ENCODE measurements around the gene TRIM16. TPM values are rescaled to one million over a fixed set of nuclear protein-coding genes. Genes with fewer than 3 reads are reported as not detected.
"Not testable (repeated sequence)": the region's sequence is repeated elsewhere in the genome, so short reads cannot be mapped to it uniquely, and the experiment has no call there.

TRIM16 gene
- total and polyA plus RNA-seq, 2 experiments from 2014 or later, result 21.3 to 32.1 TPM

DNA sequence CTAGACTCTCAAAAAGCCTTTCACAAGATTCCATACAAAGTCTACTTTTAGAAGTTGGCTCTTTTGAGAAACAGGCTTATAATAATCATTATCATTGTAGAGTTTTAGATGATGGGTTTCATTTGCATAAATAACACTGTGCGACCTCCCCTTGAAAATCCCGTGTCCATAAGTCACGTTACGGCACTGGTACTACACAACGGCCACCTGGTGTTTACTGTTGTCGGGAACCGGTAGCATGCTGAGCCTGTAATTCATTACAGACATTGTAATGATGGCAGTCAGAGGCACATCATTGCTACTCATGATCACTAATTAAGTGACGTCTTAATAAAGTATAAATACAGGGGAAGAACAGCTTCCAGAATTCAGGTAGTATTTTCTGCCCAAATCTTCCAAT, 96.1 kb downstream of the TRIM16 start:
- H3K36me3 ChIP-seq (ENCODE audit: low read depth); H3K4me1 ChIP-seq (ENCODE audit: insufficient read depth); H2AFZ ChIP-seq; H3K4me2 ChIP-seq (ENCODE audit: unreplicated experiment); H4K20me1 ChIP-seq (ENCODE audit: insufficient read depth); H3F3A ChIP-seq (ENCODE audit: insufficient read depth); DNase-seq; H3K79me2 ChIP-seq (ENCODE audit: insufficient read depth); H3K4me3 ChIP-seq; H3K9me2 ChIP-seq (ENCODE audit: insufficient read depth); H3K27ac ChIP-seq; H3K9ac ChIP-seq; H3K9me3 ChIP-seq (ENCODE audit: low read depth); in situ Hi-C loops (cut with MboI); H3K27me3 ChIP-seq (replicated peaks; ENCODE audit: insufficient read depth): not testable (repeated sequence)
- WGBS, 2 experiments (ENCODE audit: low coverage in 1 of 2, low lambda C conversion rate in 2 of 2, missing lambda C conversion rate in 2 of 2), result 86 to 91% methylated on average over 8 of the region's 8 CpGs

DNA sequence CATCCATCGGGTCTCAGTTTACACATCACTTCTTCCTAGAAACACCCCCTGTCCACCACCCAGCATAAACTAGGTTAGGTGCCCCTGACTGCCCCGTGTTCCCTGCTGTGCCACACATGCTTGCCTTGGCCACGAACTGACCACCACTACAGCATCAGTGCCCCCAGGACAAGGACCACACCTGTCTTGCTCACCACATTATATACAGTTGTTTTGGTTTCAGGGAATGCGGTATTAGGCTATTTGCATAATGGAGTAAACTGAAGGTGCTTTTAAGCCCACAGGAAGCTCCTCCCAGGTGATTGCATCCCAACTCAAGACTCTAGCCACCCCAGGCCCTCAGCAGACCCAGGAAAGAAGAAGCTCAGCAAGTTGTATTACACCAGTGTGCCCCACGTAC, 100.8 kb downstream of the TRIM16 start:
- H3K4me1 ChIP-seq (ENCODE audit: insufficient read depth); H3K27me3 ChIP-seq (replicated peaks; ENCODE audit: insufficient read depth); H3K4me2 ChIP-seq (ENCODE audit: unreplicated experiment); H3K36me3 ChIP-seq (ENCODE audit: low read depth); H3K27ac ChIP-seq; H3F3A ChIP-seq (ENCODE audit: insufficient read depth); H4K20me1 ChIP-seq (ENCODE audit: insufficient read depth); H3K9me3 ChIP-seq (ENCODE audit: low read depth); H3K4me3 ChIP-seq; in situ Hi-C loops (cut with MboI); H2AFZ ChIP-seq; DNase-seq; H3K79me2 ChIP-seq (ENCODE audit: insufficient read depth); H3K9ac ChIP-seq; H3K9me2 ChIP-seq (ENCODE audit: insufficient read depth): not testable (repeated sequence)
- 50 to 58% methylated on average over 3 to 4 of the region's 5 CpGs for WGBS, 2 experiments (ENCODE audit: low coverage in 1 of 2, low lambda C conversion rate in 2 of 2, missing lambda C conversion rate in 2 of 2)

DNA sequence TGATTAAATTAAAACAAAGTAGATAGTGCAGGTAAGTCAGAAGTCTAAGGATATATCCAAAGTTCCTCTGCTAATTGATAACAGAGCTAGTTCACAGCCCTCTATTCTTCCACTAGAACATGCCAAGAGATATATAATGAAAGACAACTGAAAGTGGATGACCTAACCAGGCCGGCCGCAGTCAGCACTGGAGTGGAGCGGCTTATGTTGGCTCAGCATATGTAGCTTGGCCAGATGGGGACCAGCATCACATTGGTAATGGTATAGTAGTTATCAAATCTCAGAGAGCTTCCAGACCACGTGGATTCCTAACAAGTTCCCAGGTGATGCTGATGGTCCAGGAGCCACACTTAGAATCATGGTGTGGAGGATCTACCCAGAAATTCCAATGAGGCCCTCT, 102.6 kb downstream of the TRIM16 start:
- in situ Hi-C loops (cut with MboI); H3K4me3 ChIP-seq; H3F3A ChIP-seq (ENCODE audit: insufficient read depth); H3K27ac ChIP-seq; H3K4me2 ChIP-seq (ENCODE audit: unreplicated experiment); DNase-seq; H3K9me2 ChIP-seq (ENCODE audit: insufficient read depth); H3K36me3 ChIP-seq (ENCODE audit: low read depth); H3K9me3 ChIP-seq (ENCODE audit: low read depth); H2AFZ ChIP-seq; H4K20me1 ChIP-seq (ENCODE audit: insufficient read depth); H3K27me3 ChIP-seq (replicated peaks; ENCODE audit: insufficient read depth); H3K4me1 ChIP-seq (ENCODE audit: insufficient read depth); H3K79me2 ChIP-seq (ENCODE audit: insufficient read depth); H3K9ac ChIP-seq: not testable (repeated sequence)
- 93 to 100% methylated on average over 3 of the region's 4 CpGs for WGBS, 2 experiments (ENCODE audit: low coverage in 1 of 2, low lambda C conversion rate in 2 of 2, missing lambda C conversion rate in 2 of 2)

Small RNA genes lying within 50 kb of the gene (small RNA-seq; reads per million reads assigned to genes)
- gene AC005838.1 (ENCODE audit: low read depth, low replicate concordance) (not detected), gene ZNF29P (ENCODE audit: low read depth, low replicate concordance) (not detected)

Other genes with a start within 250 kb of the TRIM16 start
- gene CDRT4, start 216.7 kb downstream of the TRIM16 start, total RNA-seq (2014; rRNA removed; shearing (Covaris generic)), result 3.8 and 23.3 TPM in 2 replicates
- 3.0 and 4.1 TPM in 2 replicates for gene CDRT4, start 216.7 kb downstream of the TRIM16 start, polyA plus RNA-seq (2016; fragmentation: Nextera tagmentation; extraction: Ambion mirVana)
- gene TVP23C, start 120.8 kb downstream of the TRIM16 start, total RNA-seq (2014; rRNA removed; shearing (Covaris generic)), result 6.7 and 15.7 TPM in 2 replicates
- gene TVP23C, start 120.8 kb downstream of the TRIM16 start, polyA plus RNA-seq (2016; fragmentation: Nextera tagmentation; extraction: Ambion mirVana), result 9.6 and 10.8 TPM in 2 replicates
- gene FBXW10B, start 64.6 kb downstream of the TRIM16 start, total RNA-seq (2014; rRNA removed; shearing (Covaris generic)), result not detected in 2 replicates
- 0.15 TPM in 1 of 2 replicates, not detected in the other for gene FBXW10B, start 64.6 kb downstream of the TRIM16 start, polyA plus RNA-seq (2016; fragmentation: Nextera tagmentation; extraction: Ambion mirVana)
- gene ZNF286A, start 15.4 kb upstream of the TRIM16 start, total RNA-seq (2014; rRNA removed; shearing (Covaris generic)), result 13.6 and 18.3 TPM in 2 replicates
- 10.3 and 11.7 TPM in 2 replicates for gene ZNF286A, start 15.4 kb upstream of the TRIM16 start, polyA plus RNA-seq (2016; fragmentation: Nextera tagmentation; extraction: Ambion mirVana)
- not detected in 2 replicates for gene TBC1D26, start 48.0 kb upstream of the TRIM16 start, total RNA-seq (2014; rRNA removed; shearing (Covaris generic))
- not detected in 2 replicates for gene TBC1D26, start 48.0 kb upstream of the TRIM16 start, polyA plus RNA-seq (2016; fragmentation: Nextera tagmentation; extraction: Ambion mirVana)